SU-DHL-6 (cell line): ENCODE measurements around the gene TUBA4A.

Source experiments
- H2AFZ ChIP-seq: fragments of 200-600 bp; sonication (generic); 2 replicates; pipeline ENCODE4 v1.6.1; 2014; ENCODE audit warnings: low read depth, mild to moderate bottlenecking, moderate library complexity, mixed read lengths, antibody characterized with exemption, low read length; ENCODE audit not compliant: severe bottlenecking
- H3F3A ChIP-seq: fragments of 200-600 bp; shearing (Covaris generic); 2 replicates; pipeline ENCODE4 v1.6.0; 2016; ENCODE audit warnings: antibody characterized with exemption, mild to moderate bottlenecking; ENCODE audit not compliant: insufficient read depth
- H3K27ac ChIP-seq: fragments of 200-600 bp; sonication (generic); 2 replicates; pipeline ENCODE4 v1.5.1; 2016; ENCODE audit warnings: low read depth, mild to moderate bottlenecking, low read length, moderate library complexity, mixed read lengths
- H3K27me3 ChIP-seq: fragments of 200-600 bp; sonication (generic), shearing (Covaris generic); 2 replicates; pipeline ENCODE4 v1.6.0; 2014; ENCODE audit warnings: mild to moderate bottlenecking, low read length
- H3K36me3 ChIP-seq: fragments of 200-600 bp; sonication (generic); 2 replicates; pipeline ENCODE4 v1.6.1; 2014; ENCODE audit warnings: mild to moderate bottlenecking, low read length, mixed read lengths
- H3K4me2 ChIP-seq: fragments of 300-600, 200-600 bp; shearing (Covaris generic), sonication (generic); 2 replicates; pipeline ENCODE4 v1.6.0; 2014; ENCODE audit warnings: low read length, low read depth, mild to moderate bottlenecking; ENCODE audit not compliant: poor library complexity, severe bottlenecking
- H3K4me3 ChIP-seq: fragments of 200-600 bp; sonication (generic); 2 replicates; pipeline ENCODE4 v1.5.1; 2014; ENCODE audit warnings: antibody characterized with exemption, low read length, mild to moderate bottlenecking, mixed read lengths; ENCODE audit not compliant: insufficient read depth, poor library complexity, severe bottlenecking
- H3K79me2 ChIP-seq: fragments of 200-600 bp; sonication (generic); 2 replicates; pipeline ENCODE4 v1.6.1; 2014; ENCODE audit warnings: mild to moderate bottlenecking, low read length, moderate library complexity; ENCODE audit not compliant: insufficient read depth
- H3K9ac ChIP-seq: fragments of 200-600 bp; sonication (generic); 2 replicates; pipeline ENCODE4 v1.7.0; 2014; ENCODE audit warnings: mild to moderate bottlenecking, low read length
- H3K9me2 ChIP-seq: fragments of 200-600 bp; sonication (generic); replicated peaks from 2 replicates; pipeline ENCODE4 v1.6.1; 2014; ENCODE audit warnings: low read length; ENCODE audit not compliant: insufficient read depth
- H3K9me3 ChIP-seq: fragments of 200-600 bp; sonication (generic); 2 replicates; pipeline ENCODE4 v1.6.1; 2014; ENCODE audit warnings: low read length, mixed read lengths; ENCODE audit not compliant: insufficient read depth
- H4K20me1 ChIP-seq: fragments of 200-600 bp; sonication (generic); 2 replicates; pipeline ENCODE4 v1.6.1; 2014; ENCODE audit warnings: low read depth, mild to moderate bottlenecking, antibody characterized with exemption, low read length, moderate library complexity, mixed read lengths
- CTCF ChIP-seq: fragments of 200-600 bp; sonication (generic); IDR thresholded peaks from one replicate; pipeline ENCODE4 v1.5.1; 2017; ENCODE audit warnings: antibody characterized with exemption, mild to moderate bottlenecking, low read length, moderate library complexity; ENCODE audit not compliant: insufficient read depth, poor library complexity, severe bottlenecking
- EZH2phosphoT487 ChIP-seq: fragments of 200-600 bp; sonication (generic), shearing (Covaris generic); conservative IDR thresholded peaks from 2 replicates; pipeline ENCODE4 v1.6.1; 2018; ENCODE audit warnings: mild to moderate bottlenecking, antibody characterized with exemption, low read length, moderate library complexity, mixed read lengths

The TUBA4A gene

DNA sequence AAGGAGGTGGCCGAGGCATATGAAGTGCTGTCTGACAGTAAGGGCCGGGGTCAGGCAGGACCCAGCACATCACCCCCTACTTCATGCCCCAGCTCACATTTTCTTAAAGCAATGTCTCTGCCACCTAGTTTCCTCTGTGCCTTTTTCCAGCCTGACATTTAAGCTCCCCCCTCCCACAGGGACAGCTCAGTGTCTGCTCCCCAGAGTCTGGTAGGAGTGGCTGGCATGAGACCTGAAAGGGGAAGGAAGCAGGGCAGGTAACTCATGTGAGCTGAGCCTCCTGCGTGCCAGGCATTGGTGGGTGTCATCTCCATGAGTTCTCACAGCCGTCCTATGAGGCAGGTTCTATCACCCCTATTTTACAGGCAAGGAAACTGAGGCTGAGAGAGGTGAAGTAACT is 26.9 kb upstream of the TUBA4A start:
- Histone ChIP-seq H3K4me2 (peak overlapping the region; percentile 60), H3F3A (peaks cover 13% of the 10 kb centered on the region), H3K9me3 (no peaks in the 10 kb centered on the region), H3K27me3 (no peaks in the 10 kb centered on the region), H3K4me3 (no peak overlapping the region), H3K9me2 (no peaks in the 10 kb centered on the region), H3K36me3 (no peaks in the 10 kb centered on the region), H3K27ac (peak overlapping the region; percentile 98; the same call in 1 of the 2 replicates), H3K9ac (peak overlapping the region; percentile 63; the same call in 1 of the 2 replicates), H4K20me1 (no peaks in the 10 kb centered on the region), H2AFZ (no peak overlapping the region), H3K79me2 (0 out of 2 replicates have a peak, but pooled peaks cover 4% of the 10 kb centered on the region)
- no peak for TF ChIP-seq CTCF
- no peak for TF ChIP-seq EZH2phosphoT487

- 0 out of 2 replicates have a peak, but pooled peaks cover 4% of the 10 kb centered on the region for H3K79me2 ChIP-seq
- no peaks in the 10 kb centered on the region for H3K9me2 ChIP-seq
- peak overlapping the region; percentile 57 for H3K4me3 ChIP-seq
- H4K20me1 ChIP-seq: no peaks in the 10 kb centered on the region
- H2AFZ ChIP-seq: peak overlapping the region; percentile 29
- H3K4me2 ChIP-seq: peak overlapping the region; percentile 60
- H3F3A ChIP-seq: peaks cover 13% of the 10 kb centered on the region
- H3K27ac ChIP-seq: peak overlapping the region; percentile 98
- peak overlapping the region; percentile 63 for H3K9ac ChIP-seq
- TF ChIP-seq EZH2phosphoT487 (no peak), CTCF (peak; percentile 7)
- no peaks in the 10 kb centered on the region for H3K9me3 ChIP-seq
- no peaks in the 10 kb centered on the region for H3K36me3 ChIP-seq
- no peaks in the 10 kb centered on the region for H3K27me3 ChIP-seq
These were observed 26.3 kb upstream of the TUBA4A start for GRCh38 chr2:219279916-219280516.

- Histone ChIP-seq H3K36me3 (no peaks in the 10 kb centered on the region), H3K9me3 (no peaks in the 10 kb centered on the region), H3K9me2 (no peaks in the 10 kb centered on the region), H2AFZ (peak within 1 kb of the TSS; percentile 84), H3K27ac (peak within 1 kb of the TSS; percentile 98), H3K27me3 (no peaks in the 10 kb centered on the region), H4K20me1 (no peaks in the 10 kb centered on the region), H3K79me2 (0 out of 2 replicates have a peak, but pooled peaks cover 4% of the 10 kb centered on the region), H3K4me3 (peak within 1 kb of the TSS; percentile 62), H3F3A (peaks cover 13% of the 10 kb centered on the region), H3K4me2 (peak within 1 kb of the TSS; percentile 90), H3K9ac (peak within 1 kb of the TSS; percentile 63)
- TF ChIP-seq CTCF: peak; percentile 16
- no peak for TF ChIP-seq EZH2phosphoT487
These were observed 25.6 kb upstream of the TUBA4A start, which contains the start of gene DNAJB2 for GRCh38 chr2:219279151-219279915. DNAJB2 (plus strand) TSS chr2:219279366; CDS start chr2:219279834, 468 bp downstream.
